HL-60 (cell line): ENCODE results near the gene PALB2.

Source experiments
- DNase-seq, 2 experiments: peaks; one replicate each; pipeline ENCODE4 v3.0.0-alpha.2; 2010 to 2020; ENCODE audit warnings: low read depth in 1 of 2, low spot score in 1 of 2
- H3K27ac ChIP-seq: fragments of 250-450 bp; sonication (Bioruptor Pico); replicated peaks from 2 replicates; pipeline ENCODE4 v1.5.1; 2020; ENCODE audit warnings: mild to moderate bottlenecking, moderate library complexity
- H3K27me3 ChIP-seq: fragments of 250-450 bp; sonication (Bioruptor Pico); 2 replicates; pipeline ENCODE4 v1.5.1; 2021; ENCODE audit warnings: mild to moderate bottlenecking, moderate library complexity; ENCODE audit not compliant: insufficient read depth, poor library complexity, severe bottlenecking
- H3K4me3 ChIP-seq: replicated peaks from 2 replicates; pipeline ENCODE4 v1.5.1; 2011; ENCODE audit warnings: mild to moderate bottlenecking, control low read depth, low read length; ENCODE audit not compliant: insufficient read depth
- CTCF ChIP-seq: IDR thresholded peaks from one replicate; pipeline ENCODE4 v1.5.1; 2011; ENCODE audit warnings: low read length, control low read depth, inconsistent platforms; ENCODE audit not compliant: insufficient read depth
- GABPA ChIP-seq: IDR thresholded peaks from 2 replicates; pipeline ENCODE4 v1.6.1; 2012; ENCODE audit warnings: low read depth
- POLR2AphosphoS5 ChIP-seq: IDR thresholded peaks from 2 replicates; pipeline ENCODE4 v1.6.1; 2012; ENCODE audit warnings: low read depth
- REST ChIP-seq: IDR thresholded peaks from 2 replicates; pipeline ENCODE4 v1.6.1; 2012; ENCODE audit warnings: low read depth; ENCODE audit not compliant: insufficient replicate concordance
- SPI1 ChIP-seq: IDR thresholded peaks from 2 replicates; pipeline ENCODE4 v1.6.1; 2012; ENCODE audit warnings: low read depth, mild to moderate bottlenecking, borderline replicate concordance

Gene PALB2

GRCh38 chr16:23572394-23572793, 68.7 kb downstream of the PALB2 start:
- H3K4me3 ChIP-seq = no peak overlapping the region
- TF ChIP-seq CTCF (no peak), SPI1 (no peak), REST (no peak)
- DNase-seq = no peak
- no peaks in the 10 kb centered on the region for H3K27me3 ChIP-seq
- H3K27ac ChIP-seq = no peak overlapping the region

- no peak overlapping the region for H3K27ac ChIP-seq
- H3K27me3 ChIP-seq = no peaks in the 10 kb centered on the region
- no peak overlapping the region for H3K4me3 ChIP-seq
- DNase-seq = no peak
- TF ChIP-seq GABPA (no peak), REST (no peak), POLR2AphosphoS5 (no peak), SPI1 (no peak), CTCF (no peak)
Observed at GRCh38 chr16:23571895-23572294, 69.2 kb downstream of the PALB2 start.

GRCh38 chr16:23570992-23571632, 70.0 kb downstream of the PALB2 start:
- H3K27ac ChIP-seq = no peak overlapping the region
- no peak overlapping the region for H3K4me3 ChIP-seq
- TF ChIP-seq GABPA = no peak
- peak; percentile 80; the same call in 1 of the 2 replicates for TF ChIP-seq SPI1
- TF ChIP-seq POLR2AphosphoS5 = no peak
- H3K27me3 ChIP-seq = no peaks in the 10 kb centered on the region
- DNase-seq = peak in 1 of 2 experiments; percentile 79

- TF ChIP-seq SPI1 = no peak
- no peaks in the 10 kb centered on the region for H3K27me3 ChIP-seq
Observed at GRCh38 chr16:23567602-23568001, 73.5 kb downstream of the PALB2 start.

GRCh38 chr16:23566724-23567123, 74.4 kb downstream of the PALB2 start:
- DNase-seq = no peak
- TF ChIP-seq REST = no peak
- no peak for TF ChIP-seq GABPA
- no peak for TF ChIP-seq SPI1
- no peak for TF ChIP-seq CTCF
- TF ChIP-seq POLR2AphosphoS5 = no peak
- Histone ChIP-seq H3K27me3 (no peaks in the 10 kb centered on the region), H3K27ac (no peak overlapping the region), H3K4me3 (no peak overlapping the region)

More at GRCh38 chr16:23567602-23568001, 73.5 kb downstream of the PALB2 start:
- no peak overlapping the region for H3K4me3 ChIP-seq
- H3K27ac ChIP-seq = no peak overlapping the region
- DNase-seq = no peak
